WTC11 (cell line): ENCODE results near the gene IFI27. TPM values are rescaled to one million over a fixed set of nuclear protein-coding genes. Genes with fewer than 3 reads are reported as not detected.

ENCODE experiments used
- ATAC-seq: fragments of 200-7000 bp; cut with Tn5 transposase; 2 replicates; pipeline ENCODE4 v1.10.0; 2021; ENCODE audit warnings: mild to moderate bottlenecking, moderate library complexity
- CTCF ChIA-PET: fragments of 300-600 bp; sonication (Branson Sonifier 250); formaldehyde crosslinking; loops from one replicate; lab custom pipeline; 2021; ENCODE audit warnings: antibody characterized with exemption; lab: Charles Lee
- POLR2A ChIA-PET: fragments of 350-600 bp; sonication (Branson Sonifier 250); formaldehyde crosslinking; loops from one replicate; lab custom pipeline; 2021; ENCODE audit warnings: antibody characterized with exemption; lab: Charles Lee
- DNase-seq: peaks from one replicate; pipeline ENCODE4 v3.0.0; 2021; ENCODE audit warnings: low spot score
- H3K27ac Mint-ChIP-seq: 2 replicates; pipeline ENCODE4 v1.8.0; 2021; ENCODE audit warnings: mixed read lengths
- H3K27me3 Mint-ChIP-seq: 2 replicates; pipeline ENCODE4 v1.8.0; 2021; ENCODE audit warnings: low read depth, mild to moderate bottlenecking, moderate library complexity, mixed read lengths
- H3K36me3 Mint-ChIP-seq: 2 replicates; pipeline ENCODE4 v1.8.0; 2021; ENCODE audit warnings: mixed read lengths
- H3K4me1 Mint-ChIP-seq: 2 replicates; pipeline ENCODE4 v1.8.0; 2022; ENCODE audit warnings: mixed read lengths
- H3K4me3 Mint-ChIP-seq: 2 replicates; pipeline ENCODE4 v1.8.0; 2021; ENCODE audit warnings: mild to moderate bottlenecking, moderate library complexity, mixed read lengths
- H3K9me3 Mint-ChIP-seq: 2 replicates; pipeline ENCODE4 v1.8.0; 2021; ENCODE audit warnings: mixed read lengths
- CREM ChIP-seq: sonication (generic); formaldehyde crosslinking; IDR thresholded peaks from 2 replicates; pipeline ENCODE4 v1.8.1; 2022; ENCODE audit warnings: mild to moderate bottlenecking, missing genetic modification reagents, moderate library complexity
- MYBL2 ChIP-seq: sonication (generic); formaldehyde crosslinking; IDR thresholded peaks from 2 replicates; pipeline ENCODE4 v1.8.1; 2023; ENCODE audit warnings: mild to moderate bottlenecking, moderate library complexity, missing genetic modification reagents
- NR1H2 ChIP-seq: sonication (generic); formaldehyde crosslinking; IDR thresholded peaks from 2 replicates; pipeline ENCODE4 v1.9.0; 2021; ENCODE audit warnings: mild to moderate bottlenecking, moderate library complexity, missing genetic modification reagents
- OVOL2 ChIP-seq: fragments of 250-450 bp; sonication (Bioruptor Pico); IDR thresholded peaks from 2 replicates; pipeline ENCODE4 v1.9.0; 2021; ENCODE audit warnings: mild to moderate bottlenecking, borderline replicate concordance
- SMAD3 ChIP-seq: sonication (generic); formaldehyde crosslinking; IDR thresholded peaks from 2 replicates; pipeline ENCODE4 v1.8.0; 2022; ENCODE audit warnings: missing genetic modification reagents, mild to moderate bottlenecking, borderline replicate concordance
- TEAD1 ChIP-seq: sonication (generic); formaldehyde crosslinking; IDR thresholded peaks from 2 replicates; pipeline ENCODE4 v1.8.0; 2022; ENCODE audit warnings: mild to moderate bottlenecking, missing genetic modification reagents
- ZNF263 ChIP-seq: sonication (generic); formaldehyde crosslinking; IDR thresholded peaks from 2 replicates; pipeline ENCODE4 v1.8.1; 2022; ENCODE audit warnings: low read depth, mild to moderate bottlenecking, moderate library complexity, missing genetic modification reagents
- total RNA-seq: library from RNA; stranded (reverse); gene quantifications from 3 replicates; pipeline ENCODE4 v1.2.3, GENCODE V29; 2021
- TF ChIP-seq, protein P1 (sequence below): fragments of 250-450 bp; sonication (Bioruptor Pico); IDR thresholded peaks from 2 replicates; pipeline ENCODE4 v1.9.0; 2021; ENCODE audit warnings: mild to moderate bottlenecking, borderline replicate concordance
- TF ChIP-seq, protein P2 (sequence below): fragments of 200-600 bp; IDR thresholded peaks from 2 replicates; pipeline ENCODE4 v1.8.0; 2022; ENCODE audit warnings: antibody characterized with exemption
- TF ChIP-seq, protein P3 (sequence below): sonication (generic); formaldehyde crosslinking; IDR thresholded peaks from 2 replicates; pipeline ENCODE4 v1.8.0; 2022; ENCODE audit warnings: mild to moderate bottlenecking, missing genetic modification reagents
- TF ChIP-seq, protein P4 (sequence below): sonication (generic); formaldehyde crosslinking; IDR thresholded peaks from 2 replicates; pipeline ENCODE4 v1.8.0; 2022; ENCODE audit warnings: mild to moderate bottlenecking, missing genetic modification reagents
- TF ChIP-seq, protein P5 (sequence below): sonication (generic); formaldehyde crosslinking; IDR thresholded peaks from 2 replicates; pipeline ENCODE4 v1.8.1; 2023; ENCODE audit warnings: mild to moderate bottlenecking, moderate library complexity, missing genetic modification reagents
- TF ChIP-seq, protein P6 (sequence below): fragments of 250-450 bp; sonication (Bioruptor Pico); IDR thresholded peaks from 2 replicates; pipeline ENCODE4 v1.9.0; 2021; ENCODE audit warnings: moderate library complexity, mild to moderate bottlenecking, inconsistent platforms, borderline replicate concordance
- TF ChIP-seq, protein P7 (sequence below): fragments of 250-450 bp; sonication (Bioruptor Pico); conservative IDR thresholded peaks from 2 replicates; pipeline ENCODE4 v1.9.0; 2021; ENCODE audit warnings: mild to moderate bottlenecking

The IFI27 gene
- total RNA-seq, 1 experiment from 2014 or later: 1.8 TPM

DNA sequence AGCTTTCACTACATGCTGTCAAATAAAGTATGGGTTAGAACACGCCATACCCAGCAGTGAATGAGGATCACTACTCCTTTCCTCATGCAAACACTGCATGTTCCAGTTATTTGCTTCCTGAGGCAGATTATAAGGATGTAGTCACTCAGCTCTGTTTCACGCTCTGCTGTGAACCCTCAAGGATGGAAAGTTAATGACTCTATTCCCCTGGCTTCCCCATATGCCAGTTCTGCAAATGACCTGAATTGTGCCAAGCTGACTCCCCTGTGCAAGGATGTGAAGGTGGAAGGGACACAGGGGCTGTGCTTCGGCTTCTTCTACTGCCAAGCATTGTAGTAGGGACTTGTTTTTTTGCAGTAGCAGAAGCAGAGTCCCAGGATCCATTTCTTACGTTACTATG lies 22.6 kb upstream of the IFI27 start (continued):
- TF ChIP-seq, protein P1, sequence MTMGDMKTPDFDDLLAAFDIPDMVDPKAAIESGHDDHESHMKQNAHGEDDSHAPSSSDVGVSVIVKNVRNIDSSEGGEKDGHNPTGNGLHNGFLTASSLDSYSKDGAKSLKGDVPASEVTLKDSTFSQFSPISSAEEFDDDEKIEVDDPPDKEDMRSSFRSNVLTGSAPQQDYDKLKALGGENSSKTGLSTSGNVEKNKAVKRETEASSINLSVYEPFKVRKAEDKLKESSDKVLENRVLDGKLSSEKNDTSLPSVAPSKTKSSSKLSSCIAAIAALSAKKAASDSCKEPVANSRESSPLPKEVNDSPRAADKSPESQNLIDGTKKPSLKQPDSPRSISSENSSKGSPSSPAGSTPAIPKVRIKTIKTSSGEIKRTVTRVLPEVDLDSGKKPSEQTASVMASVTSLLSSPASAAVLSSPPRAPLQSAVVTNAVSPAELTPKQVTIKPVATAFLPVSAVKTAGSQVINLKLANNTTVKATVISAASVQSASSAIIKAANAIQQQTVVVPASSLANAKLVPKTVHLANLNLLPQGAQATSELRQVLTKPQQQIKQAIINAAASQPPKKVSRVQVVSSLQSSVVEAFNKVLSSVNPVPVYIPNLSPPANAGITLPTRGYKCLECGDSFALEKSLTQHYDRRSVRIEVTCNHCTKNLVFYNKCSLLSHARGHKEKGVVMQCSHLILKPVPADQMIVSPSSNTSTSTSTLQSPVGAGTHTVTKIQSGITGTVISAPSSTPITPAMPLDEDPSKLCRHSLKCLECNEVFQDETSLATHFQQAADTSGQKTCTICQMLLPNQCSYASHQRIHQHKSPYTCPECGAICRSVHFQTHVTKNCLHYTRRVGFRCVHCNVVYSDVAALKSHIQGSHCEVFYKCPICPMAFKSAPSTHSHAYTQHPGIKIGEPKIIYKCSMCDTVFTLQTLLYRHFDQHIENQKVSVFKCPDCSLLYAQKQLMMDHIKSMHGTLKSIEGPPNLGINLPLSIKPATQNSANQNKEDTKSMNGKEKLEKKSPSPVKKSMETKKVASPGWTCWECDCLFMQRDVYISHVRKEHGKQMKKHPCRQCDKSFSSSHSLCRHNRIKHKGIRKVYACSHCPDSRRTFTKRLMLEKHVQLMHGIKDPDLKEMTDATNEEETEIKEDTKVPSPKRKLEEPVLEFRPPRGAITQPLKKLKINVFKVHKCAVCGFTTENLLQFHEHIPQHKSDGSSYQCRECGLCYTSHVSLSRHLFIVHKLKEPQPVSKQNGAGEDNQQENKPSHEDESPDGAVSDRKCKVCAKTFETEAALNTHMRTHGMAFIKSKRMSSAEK (CRISPR knock-in tag): no peak
- TF ChIP-seq ZNF263: no peak
- TF ChIP-seq, protein P2, sequence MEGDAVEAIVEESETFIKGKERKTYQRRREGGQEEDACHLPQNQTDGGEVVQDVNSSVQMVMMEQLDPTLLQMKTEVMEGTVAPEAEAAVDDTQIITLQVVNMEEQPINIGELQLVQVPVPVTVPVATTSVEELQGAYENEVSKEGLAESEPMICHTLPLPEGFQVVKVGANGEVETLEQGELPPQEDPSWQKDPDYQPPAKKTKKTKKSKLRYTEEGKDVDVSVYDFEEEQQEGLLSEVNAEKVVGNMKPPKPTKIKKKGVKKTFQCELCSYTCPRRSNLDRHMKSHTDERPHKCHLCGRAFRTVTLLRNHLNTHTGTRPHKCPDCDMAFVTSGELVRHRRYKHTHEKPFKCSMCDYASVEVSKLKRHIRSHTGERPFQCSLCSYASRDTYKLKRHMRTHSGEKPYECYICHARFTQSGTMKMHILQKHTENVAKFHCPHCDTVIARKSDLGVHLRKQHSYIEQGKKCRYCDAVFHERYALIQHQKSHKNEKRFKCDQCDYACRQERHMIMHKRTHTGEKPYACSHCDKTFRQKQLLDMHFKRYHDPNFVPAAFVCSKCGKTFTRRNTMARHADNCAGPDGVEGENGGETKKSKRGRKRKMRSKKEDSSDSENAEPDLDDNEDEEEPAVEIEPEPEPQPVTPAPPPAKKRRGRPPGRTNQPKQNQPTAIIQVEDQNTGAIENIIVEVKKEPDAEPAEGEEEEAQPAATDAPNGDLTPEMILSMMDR: no peak
- TF ChIP-seq, protein P3, sequence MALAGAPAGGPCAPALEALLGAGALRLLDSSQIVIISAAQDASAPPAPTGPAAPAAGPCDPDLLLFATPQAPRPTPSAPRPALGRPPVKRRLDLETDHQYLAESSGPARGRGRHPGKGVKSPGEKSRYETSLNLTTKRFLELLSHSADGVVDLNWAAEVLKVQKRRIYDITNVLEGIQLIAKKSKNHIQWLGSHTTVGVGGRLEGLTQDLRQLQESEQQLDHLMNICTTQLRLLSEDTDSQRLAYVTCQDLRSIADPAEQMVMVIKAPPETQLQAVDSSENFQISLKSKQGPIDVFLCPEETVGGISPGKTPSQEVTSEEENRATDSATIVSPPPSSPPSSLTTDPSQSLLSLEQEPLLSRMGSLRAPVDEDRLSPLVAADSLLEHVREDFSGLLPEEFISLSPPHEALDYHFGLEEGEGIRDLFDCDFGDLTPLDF (CRISPR knock-in tag): no peak

DNA sequence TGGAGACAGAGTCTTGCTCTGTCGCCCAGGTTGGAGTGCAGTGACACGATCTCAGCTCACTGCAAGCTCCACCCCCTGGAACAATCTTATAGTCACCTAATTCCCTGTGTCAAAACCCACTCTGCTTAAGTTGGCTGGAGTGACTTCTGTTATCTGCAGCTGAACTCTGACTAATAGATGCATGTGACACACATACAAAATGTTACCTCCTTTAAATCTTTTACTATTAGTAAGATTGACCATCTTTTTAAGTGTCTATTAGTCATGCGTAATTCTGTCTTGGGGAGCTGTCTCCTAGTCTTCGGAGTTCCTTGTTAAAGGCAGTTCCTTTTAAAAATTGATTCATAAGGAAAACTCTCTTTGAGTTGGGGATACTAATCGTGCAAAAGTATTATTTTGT lies 22.0 kb upstream of the IFI27 start:
- ChIA-PET POLR2A (no interaction called here), CTCF (interaction anchor here (0.9 kb wide), 1 partner anchor 48 kb away, joined by 4 read pairs; no protein-coding TSS in a partner anchor)
- Mint-ChIP-seq H3K27me3 (no peaks in the 10 kb centered on the region; the same call in 1 of the 2 replicates), H3K36me3 (peaks cover 4% of the 10 kb centered on the region), H3K27ac (no peak overlapping the region), H3K4me1 (no peaks in the 10 kb centered on the region), H3K4me3 (no peak overlapping the region), H3K9me3 (peaks cover 5% of the 10 kb centered on the region)
- TF ChIP-seq, protein P4, sequence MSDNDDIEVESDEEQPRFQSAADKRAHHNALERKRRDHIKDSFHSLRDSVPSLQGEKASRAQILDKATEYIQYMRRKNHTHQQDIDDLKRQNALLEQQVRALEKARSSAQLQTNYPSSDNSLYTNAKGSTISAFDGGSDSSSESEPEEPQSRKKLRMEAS (CRISPR knock-in tag): no peak
- TF ChIP-seq NR1H2 (CRISPR knock-in tag): no peak
- TF ChIP-seq CREM: no peak
- no peak for TF ChIP-seq SMAD3
- no peak for TF ChIP-seq MYBL2
- TF ChIP-seq TEAD1 (CRISPR knock-in tag): no peak
- no peak for TF ChIP-seq OVOL2 (CRISPR knock-in tag)
- TF ChIP-seq, protein P5, sequence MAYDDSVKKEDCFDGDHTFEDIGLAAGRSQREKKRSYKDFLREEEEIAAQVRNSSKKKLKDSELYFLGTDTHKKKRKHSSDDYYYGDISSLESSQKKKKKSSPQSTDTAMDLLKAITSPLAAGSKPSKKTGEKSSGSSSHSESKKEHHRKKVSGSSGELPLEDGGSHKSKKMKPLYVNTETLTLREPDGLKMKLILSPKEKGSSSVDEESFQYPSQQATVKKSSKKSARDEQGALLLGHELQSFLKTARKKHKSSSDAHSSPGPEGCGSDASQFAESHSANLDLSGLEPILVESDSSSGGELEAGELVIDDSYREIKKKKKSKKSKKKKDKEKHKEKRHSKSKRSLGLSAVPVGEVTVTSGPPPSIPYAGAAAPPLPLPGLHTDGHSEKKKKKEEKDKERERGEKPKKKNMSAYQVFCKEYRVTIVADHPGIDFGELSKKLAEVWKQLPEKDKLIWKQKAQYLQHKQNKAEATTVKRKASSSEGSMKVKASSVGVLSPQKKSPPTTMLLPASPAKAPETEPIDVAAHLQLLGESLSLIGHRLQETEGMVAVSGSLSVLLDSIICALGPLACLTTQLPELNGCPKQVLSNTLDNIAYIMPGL (CRISPR knock-in tag): no peak
- TF ChIP-seq, protein P6, sequence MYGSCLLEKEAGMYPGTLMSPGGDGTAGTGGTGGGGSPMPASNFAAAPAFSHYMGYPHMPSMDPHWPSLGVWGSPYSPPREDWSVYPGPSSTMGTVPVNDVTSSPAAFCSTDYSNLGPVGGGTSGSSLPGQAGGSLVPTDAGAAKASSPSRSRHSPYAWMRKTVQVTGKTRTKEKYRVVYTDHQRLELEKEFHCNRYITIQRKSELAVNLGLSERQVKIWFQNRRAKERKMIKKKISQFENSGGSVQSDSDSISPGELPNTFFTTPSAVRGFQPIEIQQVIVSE (CRISPR knock-in tag): no peak
- TF ChIP-seq, protein P7, sequence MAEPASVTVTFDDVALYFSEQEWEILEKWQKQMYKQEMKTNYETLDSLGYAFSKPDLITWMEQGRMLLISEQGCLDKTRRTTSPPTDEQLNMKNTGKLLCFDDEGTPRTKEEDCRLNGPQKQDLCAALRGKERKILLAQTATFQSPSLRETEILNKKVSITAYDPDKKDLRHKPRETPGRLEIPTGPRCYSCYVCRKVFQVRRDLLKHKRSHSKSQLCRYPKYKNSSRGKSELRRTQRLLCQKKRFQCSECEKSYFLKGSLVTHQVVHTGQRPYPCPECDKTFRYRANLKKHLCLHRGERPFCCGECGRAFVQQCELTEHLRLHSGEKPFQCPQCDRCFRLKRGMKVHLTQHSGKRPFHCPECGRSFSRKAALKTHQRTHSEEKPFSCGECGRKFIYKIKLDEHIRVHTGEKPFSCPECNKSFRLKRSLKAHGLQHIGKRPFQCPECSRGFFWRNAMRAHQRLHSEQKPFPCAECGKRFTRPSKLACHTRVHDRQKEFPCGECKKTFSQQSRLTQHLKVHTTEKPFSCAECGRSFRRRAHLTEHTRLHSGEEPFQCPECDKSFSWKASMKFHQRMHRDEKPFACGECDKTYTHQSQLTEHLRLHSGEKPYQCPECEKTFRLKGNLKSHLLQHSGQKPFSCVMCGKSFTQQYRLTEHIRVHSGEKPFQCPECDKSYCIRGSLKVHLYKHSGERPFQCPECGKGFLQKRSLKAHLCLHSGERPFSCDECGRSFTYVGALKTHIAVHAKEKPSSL (CRISPR knock-in tag): no peak
- ATAC-seq: no peak
- no peak for DNase-seq
